Lung (tissue), 13 donors: ENCODE measurements around the gene ELAC1. TPM values are rescaled to one million over a fixed set of nuclear protein-coding genes. Genes with fewer than 3 reads are reported as not detected.
A peak's percentile ranks its signal among the peaks of the same experiment; 100 is the strongest.

ENCODE experiments used
- ATAC-seq: fragments of 200-7000 bp; cut with Tn5 transposase; one replicate; pipeline ENCODE4 v1.9.1; 2020; ENCODE audit warnings: moderate number of reproducible peaks; ENCODE audit not compliant: insufficient read depth, low FRiP score
- DNase-seq, 3 donors: peaks; one replicate each; pipeline ENCODE4 v3.0.0-alpha.2; 2013 to 2017
- H3K27ac ChIP-seq, 2 donors: one replicate each; pipeline ENCODE4 v1.5.1; 2013; ENCODE audit warnings: mild to moderate bottlenecking in 2 of 2, moderate library complexity in 2 of 2, control low read depth in 1 of 2, inconsistent platforms in 1 of 2, low read depth in 1 of 2, low read length in 1 of 2
- H3K27me3 ChIP-seq, 3 donors: one replicate each; pipeline ENCODE4 v1.5.1; 2013; ENCODE audit warnings: low read length in 2 of 3; ENCODE audit not compliant: control insufficient read depth in 3 of 3, insufficient read depth in 3 of 3
- H3K36me3 ChIP-seq, 4 donors: one replicate each; pipeline ENCODE4 v1.5.1; 2013; ENCODE audit warnings: low read length in 4 of 4, mild to moderate bottlenecking in 1 of 4, moderate library complexity in 1 of 4; ENCODE audit not compliant: control insufficient read depth in 4 of 4, insufficient read depth in 4 of 4
- H3K4me1 ChIP-seq, 5 donors: one replicate each; pipeline ENCODE4 v1.5.1; 2013; ENCODE audit warnings: low read length in 5 of 5, mild to moderate bottlenecking in 2 of 5, moderate library complexity in 1 of 5; ENCODE audit not compliant: control insufficient read depth in 5 of 5, insufficient read depth in 5 of 5
- H3K4me3 ChIP-seq: one replicate; pipeline ENCODE4 v1.5.1; 2013; ENCODE audit warnings: mild to moderate bottlenecking, control low read depth, moderate library complexity
- H3K9ac ChIP-seq, 2 donors: one replicate each; pipeline ENCODE4 v1.5.1; 2013; ENCODE audit warnings: low read length in 2 of 2, control low read depth in 1 of 2; ENCODE audit not compliant: insufficient read depth in 1 of 2
- H3K9me3 ChIP-seq, 4 donors: one replicate each; pipeline ENCODE4 v1.5.1; 2013; ENCODE audit warnings: low read length in 3 of 4, mild to moderate bottlenecking in 1 of 4, moderate library complexity in 1 of 4; ENCODE audit not compliant: control insufficient read depth in 4 of 4, insufficient read depth in 3 of 4
- WGBS, 2 donors: extraction: QIAGEN DNeasy Blood & Tissue Kit; methylation state at CpG; one replicate each; pipeline ENCODE4 v1.1.7; 2013; 5-methylcytosine and 5-hydroxymethylcytosine counted together
- polyA plus RNA-seq, 2 donors: library from polyadenylated mRNA; stranded (reverse); fragments of 200-250 nt; gene quantifications; one replicate each; pipeline ENCODE4 v1.2.1, GENCODE V29; 2013
- small RNA-seq: library from RNA; depleted of rRNA; stranded (forward); fragments of <200 nt; gene quantifications from one replicate; pipeline ENCODE3, GENCODE V24; 2014; ENCODE audit warnings: low replicate concordance
- total RNA-seq, 2 donors: library from RNA; depleted of rRNA in 1 of 2; stranded (reverse); fragments of >200 nt in 1 of 2; gene quantifications; one replicate each; pipeline ENCODE4 v1.2.1, GENCODE V29; 2014 to 2021
- TF ChIP-seq, protein P1 (sequence below): IDR thresholded peaks from 2 replicates; pipeline ENCODE4 v1.5.1; 2012; ENCODE audit warnings: mild to moderate bottlenecking; ENCODE audit errors: control extremely low read depth, extremely low read depth
- donor health status: control.
- donor health status: control.
- donor health status: Bipolar disorder and iron deficiency.
- donor health status: healthy.
- donor health status: DM: yes; HTN: yes; CAD: no.

ELAC1 gene
- total and polyA plus RNA-seq, 4 donors, result 5.0 to 10.2 (median 5.6) TPM

GRCh38 chr18:51032193-51032592 is 64.4 kb downstream of the ELAC1 start:
- H3K9ac ChIP-seq, result peak overlapping the region in 1 of 2 donors; percentile 71
- no peak overlapping the region for H3K27ac ChIP-seq

GRCh38 chr18:51037230-51037629 is 69.4 kb downstream of the ELAC1 start:
- Histone ChIP-seq H3K36me3 (peaks cover 0 to 7% (median 0%) of the 10 kb centered on the region in 4 donors), H3K4me3 (no peak overlapping the region), H3K27me3 (no peaks in the 10 kb centered on the region), H3K9ac (peak overlapping the region in 1 of 2 donors; percentile 5), H3K9me3 (no peaks in the 10 kb centered on the region), H3K4me1 (peaks cover 5 to 53% (median 11%) of the 10 kb centered on the region in 5 donors), H3K27ac (no peak overlapping the region)
- ATAC-seq (no peak), DNase-seq (no peak)
- WGBS, 2 donors, result 54 to 68% methylated on average over 2 of the region's 2 CpGs
- TF ChIP-seq, protein P1, sequence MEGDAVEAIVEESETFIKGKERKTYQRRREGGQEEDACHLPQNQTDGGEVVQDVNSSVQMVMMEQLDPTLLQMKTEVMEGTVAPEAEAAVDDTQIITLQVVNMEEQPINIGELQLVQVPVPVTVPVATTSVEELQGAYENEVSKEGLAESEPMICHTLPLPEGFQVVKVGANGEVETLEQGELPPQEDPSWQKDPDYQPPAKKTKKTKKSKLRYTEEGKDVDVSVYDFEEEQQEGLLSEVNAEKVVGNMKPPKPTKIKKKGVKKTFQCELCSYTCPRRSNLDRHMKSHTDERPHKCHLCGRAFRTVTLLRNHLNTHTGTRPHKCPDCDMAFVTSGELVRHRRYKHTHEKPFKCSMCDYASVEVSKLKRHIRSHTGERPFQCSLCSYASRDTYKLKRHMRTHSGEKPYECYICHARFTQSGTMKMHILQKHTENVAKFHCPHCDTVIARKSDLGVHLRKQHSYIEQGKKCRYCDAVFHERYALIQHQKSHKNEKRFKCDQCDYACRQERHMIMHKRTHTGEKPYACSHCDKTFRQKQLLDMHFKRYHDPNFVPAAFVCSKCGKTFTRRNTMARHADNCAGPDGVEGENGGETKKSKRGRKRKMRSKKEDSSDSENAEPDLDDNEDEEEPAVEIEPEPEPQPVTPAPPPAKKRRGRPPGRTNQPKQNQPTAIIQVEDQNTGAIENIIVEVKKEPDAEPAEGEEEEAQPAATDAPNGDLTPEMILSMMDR, result no peak

More at GRCh38 chr18:51032193-51032592, 64.4 kb downstream of the ELAC1 start:
- H3K4me3 ChIP-seq, result no peak overlapping the region
- DNase-seq (no peak), ATAC-seq (no peak)
- no peaks in the 10 kb centered on the region for H3K9me3 ChIP-seq
- TF ChIP-seq, protein P1, result no peak
- peaks cover 0 to 34% (median 12%) of the 10 kb centered on the region in 5 donors for H3K4me1 ChIP-seq
- peaks cover 0 to 7% (median 3%) of the 10 kb centered on the region in 4 donors for H3K36me3 ChIP-seq
- WGBS, 2 donors, result 44 to 58% methylated on average over 5 of the region's 5 CpGs
- no peaks in the 10 kb centered on the region for H3K27me3 ChIP-seq

Small RNA genes within 50 kb of the gene (small RNA-seq; reads per million reads assigned to genes)
- not detected for gene RF00019

Other genes with a start within 250 kb of the ELAC1 start
- under 1 TPM; 0.20 to 0.71 TPM for gene MRO, start 148.0 kb upstream of the ELAC1 start, total RNA-seq
- gene MRO, start 148.0 kb upstream of the ELAC1 start, polyA plus RNA-seq, result under 1 TPM; 0.05 to 0.24 TPM
- gene ME2, start 88.9 kb upstream of the ELAC1 start, total RNA-seq, result 10 to 100 TPM; 33.6 to 52.0 TPM
- 10 to 100 TPM; 17.9 to 34.4 TPM for gene ME2, start 88.9 kb upstream of the ELAC1 start, polyA plus RNA-seq
- gene SMAD4, start 62.2 kb downstream of the ELAC1 start, total RNA-seq, result 100 to 1,000 TPM in 1 of 2 donors, 10 to 100 TPM in 1; 86.5 to 143 TPM
- 10 to 100 TPM; 12.5 to 34.8 TPM for gene SMAD4, start 62.2 kb downstream of the ELAC1 start, polyA plus RNA-seq
- gene MEX3C, start 229.6 kb downstream of the ELAC1 start, total RNA-seq, result 10 to 100 TPM; 20.0 to 54.2 TPM
- gene MEX3C, start 229.6 kb downstream of the ELAC1 start, polyA plus RNA-seq, result 10 to 100 TPM in 1 of 2 donors, 1 to 10 TPM in 1; 7.6 to 11.6 TPM